Body of pancreas (tissue), 4 donors: ENCODE data around the gene NEDD9.
A peak's percentile ranks its signal among the peaks of the same experiment; 100 is the strongest.

Experiments
- POLR2A ChIP-seq, 3 donors: fragments of 450-650 bp; IDR thresholded peaks; one replicate each; pipeline ENCODE4 v1.6.1; 2016; ENCODE audit warnings: antibody characterized with exemption in 3 of 3, mild to moderate bottlenecking in 2 of 3
- TF ChIP-seq, protein P1 (sequence below), 7 experiments: fragments of 450-650 bp in 4 of 7; fragments of 200-600 bp in 3 of 7; sonication (generic) in 3 of 7; IDR thresholded peaks; one replicate each; pipeline ENCODE4 v1.5.1; 2016 to 2019; ENCODE audit warnings: antibody characterized with exemption in 7 of 7

DNA sequence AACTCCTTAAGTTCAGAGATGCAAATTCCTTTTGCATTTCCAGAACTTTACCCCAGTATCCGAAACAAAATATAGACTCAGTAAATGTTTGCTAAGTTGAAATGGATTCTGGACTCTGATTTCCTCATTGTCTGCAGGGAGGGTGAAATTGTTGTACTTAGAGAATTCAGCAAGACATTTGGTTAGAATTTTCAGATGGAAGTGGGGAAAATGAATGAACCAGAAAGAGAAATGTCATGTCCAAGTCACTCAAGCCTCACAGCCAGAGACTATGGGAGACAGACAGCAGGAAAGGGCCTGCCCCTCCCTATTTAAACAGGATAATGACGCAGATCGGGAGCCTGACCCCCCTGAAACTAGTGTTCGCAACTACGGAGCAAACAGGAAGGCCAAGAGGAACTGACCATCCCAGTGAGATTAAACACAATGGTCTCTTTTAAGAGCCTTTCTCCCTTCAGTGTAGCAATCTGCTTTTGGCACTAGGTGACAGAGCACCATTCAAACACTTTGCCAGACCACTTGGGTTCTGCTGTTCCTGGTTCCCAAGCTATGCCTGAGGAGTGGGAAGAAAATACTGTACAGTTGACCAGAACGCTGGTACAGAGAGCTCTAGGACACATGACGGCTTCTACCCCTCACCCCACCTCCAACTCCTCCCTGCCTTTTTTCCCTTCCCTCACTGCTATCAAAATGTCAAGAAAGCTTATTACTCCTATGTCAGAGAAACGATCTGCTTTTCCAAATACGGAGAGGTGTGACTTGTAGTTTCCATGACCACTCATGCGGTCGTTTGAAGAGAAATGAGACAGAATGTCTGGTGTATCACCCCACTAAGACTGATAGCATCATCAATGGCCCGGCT is 13.7 kb downstream of the NEDD9 start:
- TF ChIP-seq, protein P1, sequence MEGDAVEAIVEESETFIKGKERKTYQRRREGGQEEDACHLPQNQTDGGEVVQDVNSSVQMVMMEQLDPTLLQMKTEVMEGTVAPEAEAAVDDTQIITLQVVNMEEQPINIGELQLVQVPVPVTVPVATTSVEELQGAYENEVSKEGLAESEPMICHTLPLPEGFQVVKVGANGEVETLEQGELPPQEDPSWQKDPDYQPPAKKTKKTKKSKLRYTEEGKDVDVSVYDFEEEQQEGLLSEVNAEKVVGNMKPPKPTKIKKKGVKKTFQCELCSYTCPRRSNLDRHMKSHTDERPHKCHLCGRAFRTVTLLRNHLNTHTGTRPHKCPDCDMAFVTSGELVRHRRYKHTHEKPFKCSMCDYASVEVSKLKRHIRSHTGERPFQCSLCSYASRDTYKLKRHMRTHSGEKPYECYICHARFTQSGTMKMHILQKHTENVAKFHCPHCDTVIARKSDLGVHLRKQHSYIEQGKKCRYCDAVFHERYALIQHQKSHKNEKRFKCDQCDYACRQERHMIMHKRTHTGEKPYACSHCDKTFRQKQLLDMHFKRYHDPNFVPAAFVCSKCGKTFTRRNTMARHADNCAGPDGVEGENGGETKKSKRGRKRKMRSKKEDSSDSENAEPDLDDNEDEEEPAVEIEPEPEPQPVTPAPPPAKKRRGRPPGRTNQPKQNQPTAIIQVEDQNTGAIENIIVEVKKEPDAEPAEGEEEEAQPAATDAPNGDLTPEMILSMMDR (IDR thresholded peaks at IDR 0.05) = no peak
- peak in 2 of 3 donors; percentile 19 to 33 for TF ChIP-seq POLR2A (IDR thresholded peaks at IDR 0.05)
